ENCODE measurements around the gene PSMC2. TPM values are rescaled to one million over a fixed set of nuclear protein-coding genes. Genes with fewer than 3 reads are reported as not detected.

PSMC2 gene
- total RNA-seq = 128 TPM

DNA sequence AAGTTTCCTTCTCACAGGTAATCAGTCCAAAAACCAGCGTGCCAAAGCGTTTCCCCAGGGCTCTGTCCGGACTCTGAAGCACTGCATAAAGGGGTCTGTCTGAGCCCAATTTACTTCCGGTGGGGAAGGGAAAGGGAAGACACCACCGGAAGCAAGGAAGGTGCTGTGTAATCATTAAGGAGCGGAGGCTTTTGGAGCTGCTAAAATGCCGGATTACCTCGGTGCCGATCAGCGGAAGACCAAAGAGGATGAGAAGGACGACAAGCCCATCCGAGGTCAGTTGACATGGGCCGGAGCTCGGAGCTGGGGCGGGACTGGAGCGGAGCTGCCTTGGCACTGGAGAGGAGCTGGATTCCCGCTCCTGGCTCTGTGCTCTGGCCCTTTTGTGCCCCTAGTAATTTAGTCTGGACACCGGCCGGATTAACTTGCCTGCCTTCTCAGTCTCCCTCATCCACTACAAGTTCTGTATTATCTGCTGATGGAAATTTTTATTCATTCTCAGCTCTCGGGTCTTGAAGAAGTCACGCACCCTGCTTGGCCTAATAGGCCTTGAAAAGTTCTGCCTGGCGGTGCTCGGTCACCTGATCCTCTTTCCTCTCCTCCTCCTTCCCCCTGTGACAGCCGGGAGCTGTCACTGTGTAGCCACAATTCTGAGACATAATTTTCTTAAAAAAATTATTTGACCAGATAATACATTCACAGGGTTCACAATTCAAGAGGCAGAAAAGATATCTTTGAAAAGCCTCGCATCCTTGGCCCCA, at the start of gene PSMC2:
TSS of gene PSMC2 (plus strand) at position 137 of the 761 bp plus-strand sequence. CDS start at position 206, 69 bp downstream.
- Histone ChIP-seq H3K4me3 (ENCODE audit: low read length) (peak within 1 kb of the TSS; percentile 85), H3K27me3 (ENCODE audit: insufficient read depth, low read length) (no peaks in the 10 kb centered on the region), H3K9me3 (ENCODE audit: low read depth, low read length) (no peaks in the 10 kb centered on the region), H3K4me1 (ENCODE audit: insufficient read depth, low read length) (peaks cover 55% of the 10 kb centered on the region)

DNA sequence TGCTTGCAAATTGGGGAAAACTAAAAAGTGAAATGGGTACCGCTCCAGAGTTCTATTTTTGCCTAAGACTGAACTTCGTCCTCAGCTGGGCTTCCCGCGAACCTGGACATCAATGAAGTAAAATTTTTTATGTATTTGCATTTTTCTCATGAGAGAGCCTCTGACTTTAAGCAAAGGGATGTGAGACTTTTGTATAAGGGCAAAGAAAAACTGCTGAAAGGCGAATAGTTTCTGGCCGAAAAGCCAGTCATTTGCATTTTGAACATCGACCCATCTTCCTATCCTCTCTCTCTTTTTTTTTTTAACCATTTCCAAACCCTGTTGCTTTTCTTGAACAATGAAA, 49.6 kb upstream of the PSMC2 start:
- H3K27me3 ChIP-seq (ENCODE audit: insufficient read depth, low read length) = no peaks in the 10 kb centered on the region
- H3K9me3 ChIP-seq (ENCODE audit: low read depth, low read length) = no peaks in the 10 kb centered on the region
- peaks cover 16% of the 10 kb centered on the region for H3K4me1 ChIP-seq (ENCODE audit: insufficient read depth, low read length)
- H3K4me3 ChIP-seq (ENCODE audit: low read length) = peak overlapping the region; percentile 89

DNA sequence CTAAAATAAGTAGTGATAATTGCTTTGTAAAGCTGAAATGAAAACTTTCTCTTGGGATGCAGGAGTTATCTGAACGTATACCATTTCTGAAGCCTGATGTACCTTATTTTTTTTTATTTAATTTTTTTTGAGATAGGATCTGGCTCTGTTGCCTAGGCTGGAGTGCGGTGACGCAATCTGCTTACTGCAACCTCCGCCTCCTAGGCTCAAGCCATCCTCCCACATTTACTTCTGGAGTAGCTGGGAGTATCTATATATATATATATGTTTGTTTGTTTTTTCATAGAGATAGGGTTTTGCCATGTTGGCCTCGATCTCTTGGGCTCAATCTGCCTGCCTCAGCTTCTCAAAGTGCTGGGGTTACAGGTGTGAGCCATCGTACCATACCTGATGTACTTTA, 47.8 kb upstream of the PSMC2 start:
- peaks cover 16% of the 10 kb centered on the region for H3K4me1 ChIP-seq (ENCODE audit: insufficient read depth, low read length)
- H3K4me3 ChIP-seq (ENCODE audit: low read length) = no peak overlapping the region
- no peaks in the 10 kb centered on the region for H3K9me3 ChIP-seq (ENCODE audit: low read depth, low read length)
- H3K27me3 ChIP-seq (ENCODE audit: insufficient read depth, low read length) = no peaks in the 10 kb centered on the region

GRCh38 chr7:103301441-103301840, 46.0 kb upstream of the PSMC2 start:
- H3K9me3 ChIP-seq (ENCODE audit: low read depth, low read length) = no peaks in the 10 kb centered on the region
- peaks cover 16% of the 10 kb centered on the region for H3K4me1 ChIP-seq (ENCODE audit: insufficient read depth, low read length)
- H3K4me3 ChIP-seq (ENCODE audit: low read length) = no peak overlapping the region
- H3K27me3 ChIP-seq (ENCODE audit: insufficient read depth, low read length) = no peaks in the 10 kb centered on the region

DNA sequence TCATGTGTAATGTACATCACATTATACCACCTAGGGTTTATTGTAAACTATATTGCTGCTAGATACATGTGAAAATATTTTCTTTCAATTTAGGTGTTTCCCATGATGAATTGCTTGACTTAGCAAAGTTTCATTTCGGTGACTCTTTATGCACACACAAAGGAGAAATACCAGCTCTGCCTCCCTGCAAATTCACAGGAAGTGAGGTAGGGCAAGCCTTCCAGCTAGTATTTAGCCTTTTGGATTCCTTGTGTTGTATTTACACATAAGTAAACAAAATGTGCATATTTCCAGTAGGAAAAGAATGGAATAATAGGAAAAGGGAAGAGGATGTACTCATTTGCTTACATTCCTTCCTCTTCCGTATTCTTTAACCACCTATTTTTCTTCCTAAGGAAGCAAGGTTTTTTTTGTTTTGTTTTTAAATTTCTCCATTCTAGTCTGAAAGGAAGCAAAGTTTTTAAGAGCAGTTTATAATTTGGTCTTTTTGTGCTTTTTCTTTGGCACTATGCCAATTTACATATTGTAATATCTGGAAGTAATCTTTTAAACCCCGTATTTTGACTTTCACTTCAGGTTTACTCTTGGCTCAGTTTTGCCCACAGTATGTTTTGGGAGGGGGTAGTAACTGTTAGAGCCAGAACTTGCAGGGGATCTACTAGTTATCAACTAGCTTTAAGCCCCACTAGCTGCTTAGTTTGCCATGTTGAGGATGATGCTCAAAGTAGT, 39.8 kb upstream of the PSMC2 start:
- Histone ChIP-seq H3K9me3 (ENCODE audit: low read depth, low read length) (no peaks in the 10 kb centered on the region), H3K4me3 (ENCODE audit: low read length) (no peak overlapping the region), H3K27me3 (ENCODE audit: insufficient read depth, low read length) (no peaks in the 10 kb centered on the region), H3K4me1 (ENCODE audit: insufficient read depth, low read length) (no peaks in the 10 kb centered on the region)

DNA sequence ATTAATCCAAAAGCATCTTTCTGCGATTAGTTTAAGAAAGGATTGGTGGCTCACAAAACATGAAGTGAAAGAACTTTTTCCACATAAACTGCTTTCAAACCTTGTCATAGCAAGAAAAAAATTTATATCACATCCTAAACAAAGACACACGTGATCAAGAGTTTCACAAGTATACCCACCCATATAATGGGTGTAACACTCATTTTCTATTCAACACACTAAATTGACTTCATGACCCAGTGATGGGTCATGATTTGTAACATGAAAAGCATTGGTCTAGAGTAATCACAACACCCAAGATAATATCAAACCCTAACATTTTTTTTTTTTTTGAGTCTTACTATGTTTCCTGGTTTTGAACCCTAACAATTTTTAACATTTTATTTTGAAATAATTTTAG, 32.6 kb upstream of the PSMC2 start:
- Histone ChIP-seq H3K4me1 (ENCODE audit: insufficient read depth, low read length) (no peaks in the 10 kb centered on the region), H3K9me3 (ENCODE audit: low read depth, low read length) (no peaks in the 10 kb centered on the region), H3K27me3 (ENCODE audit: insufficient read depth, low read length) (no peaks in the 10 kb centered on the region), H3K4me3 (ENCODE audit: low read length) (no peak overlapping the region)

DNA sequence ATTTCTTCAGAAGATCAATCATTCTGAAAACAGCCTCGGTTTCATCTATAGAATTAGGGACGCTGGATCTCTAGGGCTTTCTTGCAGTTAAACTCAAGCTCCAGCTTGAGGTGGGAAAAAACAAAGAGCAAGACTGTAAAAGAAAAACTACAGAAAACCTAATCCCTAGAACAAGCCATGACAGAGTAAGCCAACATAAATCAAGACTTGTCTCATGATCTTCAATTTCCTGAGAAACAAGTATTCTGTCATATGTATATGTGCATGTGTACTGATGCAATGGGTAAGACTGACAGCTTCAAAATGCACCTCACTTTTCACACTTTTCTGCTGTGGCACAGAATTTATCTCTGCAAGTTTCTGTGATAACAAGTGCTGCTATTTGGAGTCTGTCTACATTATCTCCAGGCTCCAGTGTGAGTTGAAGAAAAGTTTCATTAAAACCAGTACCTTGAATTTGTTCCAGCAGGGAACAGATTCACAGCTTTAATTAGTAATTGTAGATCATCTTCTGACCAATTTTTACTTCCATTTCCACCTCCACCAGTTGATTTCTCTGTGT, 31.0 kb upstream of the PSMC2 start:
- H3K4me1 ChIP-seq (ENCODE audit: insufficient read depth, low read length) = no peaks in the 10 kb centered on the region
- H3K9me3 ChIP-seq (ENCODE audit: low read depth, low read length) = no peaks in the 10 kb centered on the region
- H3K4me3 ChIP-seq (ENCODE audit: low read length) = no peak overlapping the region
- H3K27me3 ChIP-seq (ENCODE audit: insufficient read depth, low read length) = no peaks in the 10 kb centered on the region

- Histone ChIP-seq H3K4me1 (ENCODE audit: insufficient read depth, low read length) (no peaks in the 10 kb centered on the region), H3K27me3 (ENCODE audit: insufficient read depth, low read length) (no peaks in the 10 kb centered on the region), H3K4me3 (ENCODE audit: low read length) (no peak overlapping the region), H3K9me3 (ENCODE audit: low read depth, low read length) (no peaks in the 10 kb centered on the region)
Measured at GRCh38 chr7:103317009-103317408, 30.4 kb upstream of the PSMC2 start.

GRCh38 chr7:103325744-103326143, 21.7 kb upstream of the PSMC2 start:
- Histone ChIP-seq H3K4me3 (ENCODE audit: low read length) (no peak overlapping the region), H3K9me3 (ENCODE audit: low read depth, low read length) (no peaks in the 10 kb centered on the region), H3K27me3 (ENCODE audit: insufficient read depth, low read length) (no peaks in the 10 kb centered on the region), H3K4me1 (ENCODE audit: insufficient read depth, low read length) (no peaks in the 10 kb centered on the region)

DNA sequence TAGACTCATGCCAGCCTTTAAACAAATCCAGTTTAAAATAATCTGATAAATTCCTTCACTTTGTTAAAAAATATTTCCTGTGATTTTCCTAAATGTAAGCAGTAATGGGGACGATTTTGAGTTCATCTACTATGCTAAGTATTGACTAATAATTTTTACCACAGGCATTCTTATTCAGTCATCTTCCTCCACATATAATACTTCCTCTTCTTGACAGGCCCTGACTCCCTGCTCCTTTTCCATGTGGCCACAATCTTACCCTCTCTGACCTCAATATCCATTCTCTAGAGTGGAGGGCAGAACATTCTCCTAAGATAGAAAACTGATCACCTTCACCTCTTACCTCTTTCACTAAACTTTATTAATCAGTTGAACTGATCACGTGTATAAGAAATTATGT, 10.7 kb upstream of the PSMC2 start:
- H3K9me3 ChIP-seq (ENCODE audit: low read depth, low read length) = no peaks in the 10 kb centered on the region
- H3K4me3 ChIP-seq (ENCODE audit: low read length) = no peak overlapping the region
- peaks cover 4% of the 10 kb centered on the region for H3K4me1 ChIP-seq (ENCODE audit: insufficient read depth, low read length)
- H3K27me3 ChIP-seq (ENCODE audit: insufficient read depth, low read length) = no peaks in the 10 kb centered on the region

GRCh38 chr7:103338864-103339263, 8.6 kb upstream of the PSMC2 start:
- Histone ChIP-seq H3K27me3 (ENCODE audit: insufficient read depth, low read length) (no peaks in the 10 kb centered on the region), H3K4me1 (ENCODE audit: insufficient read depth, low read length) (peaks cover 17% of the 10 kb centered on the region), H3K9me3 (ENCODE audit: low read depth, low read length) (no peaks in the 10 kb centered on the region), H3K4me3 (ENCODE audit: low read length) (no peak overlapping the region)

GRCh38 chr7:103341466-103341865, 6.0 kb upstream of the PSMC2 start:
- H3K4me1 ChIP-seq (ENCODE audit: insufficient read depth, low read length) = peaks cover 18% of the 10 kb centered on the region
- no peak overlapping the region for H3K4me3 ChIP-seq (ENCODE audit: low read length)
- no peaks in the 10 kb centered on the region for H3K9me3 ChIP-seq (ENCODE audit: low read depth, low read length)
- no peaks in the 10 kb centered on the region for H3K27me3 ChIP-seq (ENCODE audit: insufficient read depth, low read length)

- peaks cover 24% of the 10 kb centered on the region for H3K4me1 ChIP-seq (ENCODE audit: insufficient read depth, low read length)
- no peaks in the 10 kb centered on the region for H3K27me3 ChIP-seq (ENCODE audit: insufficient read depth, low read length)
- no peaks in the 10 kb centered on the region for H3K9me3 ChIP-seq (ENCODE audit: low read depth, low read length)
- H3K4me3 ChIP-seq (ENCODE audit: low read length) = peak overlapping the region; percentile 83
Measured at GRCh38 chr7:103343332-103343731, 4.1 kb upstream of the PSMC2 start.

GRCh38 chr7:103343758-103344452, 3.5 kb upstream of the PSMC2 start:
- Histone ChIP-seq H3K27me3 (ENCODE audit: insufficient read depth, low read length) (no peaks in the 10 kb centered on the region), H3K9me3 (ENCODE audit: low read depth, low read length) (no peaks in the 10 kb centered on the region), H3K4me3 (ENCODE audit: low read length) (peak overlapping the region; percentile 83), H3K4me1 (ENCODE audit: insufficient read depth, low read length) (peaks cover 30% of the 10 kb centered on the region)
